ENCODE data around the gene DUSP9. TPM values are rescaled to one million over a fixed set of nuclear protein-coding genes. Genes with fewer than 3 reads are reported as not detected.

The DUSP9 gene
- polyA plus RNA-seq, 1 donor (not counting 4 experiments of a cell fraction or from before 2014, with no cell fraction given), result 0.47 TPM

- peaks cover 7% of the 10 kb centered on the region for H3K4me1 ChIP-seq (ENCODE audit: control insufficient read depth, extremely low read depth, insufficient read depth, low read length)
- no peaks in the 10 kb centered on the region for H4K20me1 ChIP-seq (ENCODE audit: control insufficient read depth, extremely low read depth, insufficient read depth, low read length)
- dilution Hi-C loops (cut with MboI; ENCODE audit: extremely low pct_ligation_motif_present, low sequenced_read_pairs), result no loop called here
- FAIRE-seq (no peak), DNase-seq (ENCODE audit: low read depth, low spot score) (no peak)
- H3K27ac ChIP-seq (ENCODE audit: control insufficient read depth, insufficient read depth, low read length), result no peak overlapping the region
- no peak overlapping the region for H3K4me2 ChIP-seq (ENCODE audit: control insufficient read depth, extremely low read depth, insufficient read depth, low read depth, low read length)
- TF ChIP-seq, protein P1, sequence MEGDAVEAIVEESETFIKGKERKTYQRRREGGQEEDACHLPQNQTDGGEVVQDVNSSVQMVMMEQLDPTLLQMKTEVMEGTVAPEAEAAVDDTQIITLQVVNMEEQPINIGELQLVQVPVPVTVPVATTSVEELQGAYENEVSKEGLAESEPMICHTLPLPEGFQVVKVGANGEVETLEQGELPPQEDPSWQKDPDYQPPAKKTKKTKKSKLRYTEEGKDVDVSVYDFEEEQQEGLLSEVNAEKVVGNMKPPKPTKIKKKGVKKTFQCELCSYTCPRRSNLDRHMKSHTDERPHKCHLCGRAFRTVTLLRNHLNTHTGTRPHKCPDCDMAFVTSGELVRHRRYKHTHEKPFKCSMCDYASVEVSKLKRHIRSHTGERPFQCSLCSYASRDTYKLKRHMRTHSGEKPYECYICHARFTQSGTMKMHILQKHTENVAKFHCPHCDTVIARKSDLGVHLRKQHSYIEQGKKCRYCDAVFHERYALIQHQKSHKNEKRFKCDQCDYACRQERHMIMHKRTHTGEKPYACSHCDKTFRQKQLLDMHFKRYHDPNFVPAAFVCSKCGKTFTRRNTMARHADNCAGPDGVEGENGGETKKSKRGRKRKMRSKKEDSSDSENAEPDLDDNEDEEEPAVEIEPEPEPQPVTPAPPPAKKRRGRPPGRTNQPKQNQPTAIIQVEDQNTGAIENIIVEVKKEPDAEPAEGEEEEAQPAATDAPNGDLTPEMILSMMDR (optimal IDR thresholded peaks at IDR 0.05 in 1 of 3, IDR thresholded peaks at IDR 0.05 in 1 of 3, conservative IDR thresholded peaks at IDR 0.05 in 1 of 3; ENCODE audit: extremely low read depth in 1 of 3, insufficient read depth in 2 of 3, low read length in 3 of 3), result no peak
- no peak for TF ChIP-seq EZH2 (IDR thresholded peaks at IDR 0.05; ENCODE audit: low read length)
- H3K9me3 ChIP-seq (ENCODE audit: control insufficient read depth, low read depth, low read length), result peaks cover 1% of the 10 kb centered on the region
- H2AFZ ChIP-seq (ENCODE audit: control insufficient read depth, low read length), result no peak overlapping the region
- H3K27me3 ChIP-seq (ENCODE audit: control insufficient read depth, extremely low read depth, insufficient read depth, low read length), result peaks cover 25% of the 10 kb centered on the region
- H3K9me1 ChIP-seq (ENCODE audit: control insufficient read depth, extremely low read depth, insufficient read depth, low read length), result no peaks in the 10 kb centered on the region
- no peak overlapping the region for H3K4me3 ChIP-seq (ENCODE audit: control insufficient read depth in 2 of 3, extremely low read depth in 1 of 3, insufficient read depth in 2 of 3, low read depth in 1 of 3, low read length in 3 of 3)
- H3K79me2 ChIP-seq (ENCODE audit: control insufficient read depth, insufficient read depth, low read length), result no peaks in the 10 kb centered on the region
- H3K36me3 ChIP-seq (ENCODE audit: control insufficient read depth in 2 of 2, extremely low read depth in 1 of 2, insufficient read depth in 2 of 2, low read length in 2 of 2), result no peaks in the 10 kb centered on the region
- H3K9ac ChIP-seq (ENCODE audit: control insufficient read depth, extremely low read depth, insufficient read depth, low read length), result no peak overlapping the region
Observed at GRCh38 chrX:153649915-153650782, 3.1 kb downstream of the DUSP9 start.

- no peak for TF ChIP-seq EZH2 (IDR thresholded peaks at IDR 0.05; ENCODE audit: low read length)
- TF ChIP-seq, protein P1 (optimal IDR thresholded peaks at IDR 0.05 in 1 of 3, IDR thresholded peaks at IDR 0.05 in 1 of 3, conservative IDR thresholded peaks at IDR 0.05 in 1 of 3; ENCODE audit: extremely low read depth in 1 of 3, insufficient read depth in 2 of 3, low read length in 3 of 3), result no peak
- Histone ChIP-seq H3K4me1 (ENCODE audit: control insufficient read depth, extremely low read depth, insufficient read depth, low read length) (peaks cover 7% of the 10 kb centered on the region), H3K79me2 (ENCODE audit: control insufficient read depth, insufficient read depth, low read length) (no peaks in the 10 kb centered on the region), H3K9me1 (ENCODE audit: control insufficient read depth, extremely low read depth, insufficient read depth, low read length) (no peaks in the 10 kb centered on the region), H2AFZ (ENCODE audit: control insufficient read depth, low read length) (no peak overlapping the region), H3K4me2 (ENCODE audit: control insufficient read depth, extremely low read depth, insufficient read depth, low read depth, low read length) (no peak overlapping the region), H3K27me3 (ENCODE audit: control insufficient read depth, extremely low read depth, insufficient read depth, low read length) (peaks cover 22% of the 10 kb centered on the region), H3K4me3 (ENCODE audit: control insufficient read depth in 2 of 3, extremely low read depth in 1 of 3, insufficient read depth in 2 of 3, low read depth in 1 of 3, low read length in 3 of 3) (no peak overlapping the region), H3K36me3 (ENCODE audit: control insufficient read depth in 2 of 2, extremely low read depth in 1 of 2, insufficient read depth in 2 of 2, low read length in 2 of 2) (no peaks in the 10 kb centered on the region), H3K9me3 (ENCODE audit: control insufficient read depth, low read depth, low read length) (peaks cover 1% of the 10 kb centered on the region), H3K9ac (ENCODE audit: control insufficient read depth, extremely low read depth, insufficient read depth, low read length) (no peak overlapping the region), H4K20me1 (ENCODE audit: control insufficient read depth, extremely low read depth, insufficient read depth, low read length) (no peaks in the 10 kb centered on the region), H3K27ac (ENCODE audit: control insufficient read depth, insufficient read depth, low read length) (no peak overlapping the region)
- dilution Hi-C loops (cut with MboI; ENCODE audit: extremely low pct_ligation_motif_present, low sequenced_read_pairs), result no loop called here
- FAIRE-seq (no peak), DNase-seq (ENCODE audit: low read depth, low spot score) (no peak)
Observed at GRCh38 chrX:153650959-153651358, 4.0 kb downstream of the DUSP9 start.

Data from keratinocyte (primary cell).